Measurements from ENCODE around the gene NCKAP1.

GRCh38 chr2:182915369-182916326 is 122.6 kb downstream of the NCKAP1 start:
- TF ChIP-seq CTCF (IDR thresholded peaks at IDR 0.05) (no peak), POLR2AphosphoS5 (IDR thresholded peaks at IDR 0.05) (no peak)

Data from transverse colon (tissue), 4 donors.